PC-9 (cell line): Measurements from ENCODE around the gene GIPC3. TPM values are rescaled to one million over a fixed set of nuclear protein-coding genes. Genes with fewer than 3 reads are reported as not detected.

Experiments
- BruUV-seq: library from RNA; stranded (reverse); fragments of 400-500 nt; replicated peaks from 2 replicates; lab custom pipeline; 2021; lab: Mats Ljungman, UMichigan
- CTCF ChIA-PET: fragments of 300-600 bp; sonication (Branson Sonifier 250); formaldehyde crosslinking; loops from one replicate; lab custom pipeline; 2022; ENCODE audit warnings: antibody characterized with exemption; lab: Charles Lee
- POLR2A ChIA-PET: fragments of 300-600 bp; sonication (Branson Sonifier 250); formaldehyde crosslinking; loops from one replicate; lab custom pipeline; 2022; ENCODE audit warnings: antibody characterized with exemption; ENCODE audit not compliant: unreplicated experiment; lab: Charles Lee
- DNase-seq, 2 experiments: peaks; one replicate each; pipeline versions ENCODE4 v3.0.0 to v3.0.0-alpha.2; 2015 to 2022; ENCODE audit warnings: mixed read lengths in 1 of 2
- H2AFZ ChIP-seq: fragments of 200-600 bp; sonication (generic); 2 replicates; pipeline ENCODE4 v1.8.1; 2017; ENCODE audit warnings: antibody characterized with exemption
- H3F3A ChIP-seq: fragments of 200-600 bp; sonication (generic); 2 replicates; pipeline ENCODE4 v1.8.1; 2017; ENCODE audit warnings: antibody characterized with exemption, mild to moderate bottlenecking, low read depth; ENCODE audit not compliant: insufficient read depth
- H3K27ac ChIP-seq: fragments of 200-600 bp; sonication (generic); 2 replicates; pipeline ENCODE4 v1.6.1; 2016; ENCODE audit warnings: mixed run types
- H3K27me3 ChIP-seq: fragments of 200-600 bp; sonication (generic); 2 replicates; pipeline ENCODE4 v1.6.1; 2016; ENCODE audit warnings: low read depth, mixed run types; ENCODE audit not compliant: insufficient read depth
- H3K36me3 ChIP-seq: fragments of 200-600 bp; sonication (generic); 2 replicates; pipeline ENCODE4 v1.6.1; 2016; ENCODE audit warnings: low read depth, mixed run types
- H3K4me1 ChIP-seq: fragments of 200-600 bp; sonication (generic); replicated peaks from 2 replicates; pipeline ENCODE4 v1.6.1; 2016; ENCODE audit warnings: mixed run types; ENCODE audit not compliant: insufficient read depth
- H3K4me2 ChIP-seq: fragments of 200-600 bp; sonication (generic); 2 replicates; pipeline ENCODE4 v1.6.1; 2017; ENCODE audit warnings: mixed run types
- H3K4me3 ChIP-seq: fragments of 200-600 bp; sonication (generic); 2 replicates; pipeline ENCODE4 v1.6.1; 2016; ENCODE audit warnings: mixed run types
- H3K79me2 ChIP-seq: fragments of 200-600 bp; sonication (generic); 2 replicates; pipeline ENCODE4 v1.6.1; 2017; ENCODE audit warnings: low read depth, mixed run types
- H3K9me2 ChIP-seq: fragments of 200-600 bp; sonication (generic); 2 replicates; pipeline ENCODE4 v1.8.1; 2017; ENCODE audit warnings: mild to moderate bottlenecking; ENCODE audit not compliant: insufficient read depth
- H3K9me3 ChIP-seq: fragments of 200-600 bp; sonication (generic); 2 replicates; pipeline ENCODE4 v1.8.1; 2016; ENCODE audit warnings: low read depth; ENCODE audit not compliant: insufficient read depth
- H4K20me1 ChIP-seq: fragments of 200-600 bp; sonication (generic); 2 replicates; pipeline ENCODE4 v1.8.1; 2017; ENCODE audit not compliant: insufficient read depth
- CTCF ChIP-seq: fragments of 200-600 bp; sonication (generic); conservative IDR thresholded peaks from 2 replicates; pipeline ENCODE4 v1.6.1; 2017; ENCODE audit warnings: mixed run types, antibody characterized with exemption, mild to moderate bottlenecking, moderate library complexity
- EZH2 ChIP-seq: fragments of 200-600 bp; sonication (generic); IDR thresholded peaks from 2 replicates; pipeline ENCODE4 v1.8.0; 2017; ENCODE audit warnings: antibody characterized with exemption, low read depth
- intact Hi-C: fragments of 100-400 bp; cut with micrococcal nuclease; formaldehyde crosslinking; loops from one replicate; pipeline ENCODE4 v1.10.0; 2022; ENCODE audit not compliant: unreplicated experiment
- total RNA-seq: library from RNA; stranded (reverse); gene quantifications from 2 replicates; pipeline ENCODE4 v1.2.3, GENCODE V29; 2021

Gene GIPC3
- total RNA-seq, 1 experiment from 2014 or later = not detected

- H3K4me1 ChIP-seq = no peaks in the 10 kb centered on the region
- no peaks in the 10 kb centered on the region for H4K20me1 ChIP-seq
- TF ChIP-seq EZH2 = no peak
- no peak for TF ChIP-seq CTCF
- ChIA-PET CTCF (no interaction called here), POLR2A (no interaction called here)
- H3F3A ChIP-seq = peaks cover 3% of the 10 kb centered on the region; the same call in 1 of the 2 replicates
- BruUV-seq = no TSS peak
- no peak overlapping the region for H3K4me2 ChIP-seq
- H3K9me2 ChIP-seq = no peaks in the 10 kb centered on the region
- intact Hi-C loops = no loop called here
- no peak overlapping the region for H3K27ac ChIP-seq
- no peak overlapping the region for H2AFZ ChIP-seq
- no peak overlapping the region for H3K4me3 ChIP-seq
- H3K36me3 ChIP-seq = no peaks in the 10 kb centered on the region
- no peak for DNase-seq
- peaks cover 13% of the 10 kb centered on the region; the same call in 1 of the 2 replicates for H3K27me3 ChIP-seq
- H3K79me2 ChIP-seq = no peaks in the 10 kb centered on the region
- H3K9me3 ChIP-seq = no peaks in the 10 kb centered on the region
Measured at GRCh38 chr19:3589949-3590348, 4.7 kb downstream of the GIPC3 start.

GRCh38 chr19:3590991-3591659, 5.8 kb downstream of the GIPC3 start:
- no peaks in the 10 kb centered on the region for H3K79me2 ChIP-seq
- no peak for TF ChIP-seq EZH2
- TF ChIP-seq CTCF = no peak
- peaks cover 13% of the 10 kb centered on the region; the same call in 1 of the 2 replicates for H3K27me3 ChIP-seq
- H3F3A ChIP-seq = peaks cover 3% of the 10 kb centered on the region; the same call in 1 of the 2 replicates
- no peak overlapping the region for H3K4me2 ChIP-seq
- H3K9me2 ChIP-seq = no peaks in the 10 kb centered on the region
- ChIA-PET CTCF (interaction anchor here (0.6 kb wide), 1 partner anchor 362 kb away, joined by 3 read pairs; no protein-coding TSS in a partner anchor), POLR2A (no interaction called here)
- no TSS peak for BruUV-seq
- H3K4me3 ChIP-seq = no peak overlapping the region
- no peaks in the 10 kb centered on the region for H3K4me1 ChIP-seq
- H3K27ac ChIP-seq = no peak overlapping the region
- H3K36me3 ChIP-seq = no peaks in the 10 kb centered on the region
- H4K20me1 ChIP-seq = no peaks in the 10 kb centered on the region
- H2AFZ ChIP-seq = no peak overlapping the region
- intact Hi-C loops = no loop called here
- DNase-seq = no peak
- no peaks in the 10 kb centered on the region for H3K9me3 ChIP-seq

- Histone ChIP-seq H3K4me3 (no peak overlapping the region), H3K9me2 (no peaks in the 10 kb centered on the region), H3K79me2 (no peaks in the 10 kb centered on the region), H3K4me2 (no peak overlapping the region), H3K27ac (no peak overlapping the region), H3K4me1 (no peaks in the 10 kb centered on the region), H3K27me3 (peaks cover 13% of the 10 kb centered on the region; the same call in 1 of the 2 replicates), H3K9me3 (no peaks in the 10 kb centered on the region), H3K36me3 (no peaks in the 10 kb centered on the region), H4K20me1 (no peaks in the 10 kb centered on the region), H2AFZ (no peak overlapping the region), H3F3A (peaks cover 3% of the 10 kb centered on the region; the same call in 1 of the 2 replicates)
- CTCF ChIA-PET = no interaction called here
- BruUV-seq = no TSS peak
- TF ChIP-seq CTCF = no peak
- no peak for TF ChIP-seq EZH2
- no peak for DNase-seq
- intact Hi-C loops = no loop called here
- POLR2A ChIA-PET = no interaction called here
Measured at GRCh38 chr19:3591876-3592613, 6.8 kb downstream of the GIPC3 start.
